MM.1S (cell line): Measurements from ENCODE around the gene ZNF362.
"Not testable (repeated sequence)": the region's sequence is repeated elsewhere in the genome, so short reads cannot be mapped to it uniquely, and the experiment has no call there.

Experiments
- DNase-seq: peaks from one replicate; pipeline ENCODE4 v3.0.0-alpha.2; 2015
- H2AFZ ChIP-seq: fragments of 300-600 bp; sonication (generic); 2 replicates; pipeline ENCODE4 v1.6.0; 2016; ENCODE audit warnings: antibody characterized with exemption, low read length
- H3F3A ChIP-seq: fragments of 300-600 bp; sonication (generic); 2 replicates; pipeline ENCODE4 v1.6.1; 2016; ENCODE audit warnings: mild to moderate bottlenecking, antibody characterized with exemption, low read length, moderate library complexity, mixed read lengths; ENCODE audit not compliant: insufficient read depth
- H3K27ac ChIP-seq: fragments of 300-600 bp; sonication (generic); 2 replicates; pipeline ENCODE4 v1.5.1; 2016; ENCODE audit warnings: mild to moderate bottlenecking, low read length
- H3K27me3 ChIP-seq: fragments of 300-600 bp; sonication (generic); replicated peaks from 2 replicates; pipeline ENCODE4 v1.6.0; 2016; ENCODE audit warnings: low read length; ENCODE audit not compliant: insufficient read depth
- H3K36me3 ChIP-seq: fragments of 300-600 bp; sonication (generic); replicated peaks from 2 replicates; pipeline ENCODE4 v1.6.1; 2016; ENCODE audit warnings: mild to moderate bottlenecking, low read length, mixed read lengths; ENCODE audit not compliant: insufficient read depth
- H3K4me1 ChIP-seq: fragments of 300-600 bp; sonication (generic); 2 replicates; pipeline ENCODE4 v1.6.1; 2016; ENCODE audit warnings: low read length, mixed read lengths
- H3K4me2 ChIP-seq: fragments of 300-600 bp; sonication (generic); 2 replicates; pipeline ENCODE4 v1.6.0; 2016; ENCODE audit warnings: low read depth, low read length
- H3K4me3 ChIP-seq: fragments of 300-600 bp; sonication (generic); 2 replicates; pipeline ENCODE4 v1.5.1; 2016; ENCODE audit warnings: low read length, mixed read lengths
- H3K79me2 ChIP-seq: fragments of 300-600 bp; sonication (generic); 2 replicates; pipeline ENCODE4 v1.6.1; 2016; ENCODE audit warnings: mixed run types, low read length, mixed read lengths
- H3K9ac ChIP-seq: fragments of 300-600 bp; sonication (generic); 2 replicates; pipeline ENCODE4 v1.6.1; 2016; ENCODE audit warnings: low read length, mixed read lengths
- H3K9me2 ChIP-seq: fragments of 300-600 bp; sonication (generic); replicated peaks from 2 replicates; pipeline ENCODE4 v1.6.1; 2016; ENCODE audit warnings: mild to moderate bottlenecking, low read length, mixed read lengths; ENCODE audit not compliant: insufficient read depth
- H3K9me3 ChIP-seq: fragments of 300-600 bp; sonication (generic); replicated peaks from 2 replicates; pipeline ENCODE4 v1.6.1; 2016; ENCODE audit warnings: mild to moderate bottlenecking, low read length, mixed read lengths; ENCODE audit not compliant: insufficient read depth
- H4K20me1 ChIP-seq: fragments of 300-600 bp; sonication (generic); 2 replicates; pipeline ENCODE4 v1.6.1; 2016; ENCODE audit warnings: mild to moderate bottlenecking, low read length, moderate library complexity, mixed read lengths; ENCODE audit not compliant: insufficient read depth
- CTCF ChIP-seq: fragments of 300-600 bp; sonication (generic); IDR thresholded peaks from 2 replicates; pipeline ENCODE4 v1.5.1; 2016; ENCODE audit warnings: antibody characterized with exemption, low read length, mixed read lengths
- EZH2 ChIP-seq: fragments of 300-600 bp; sonication (generic); optimal IDR thresholded peaks from 2 replicates; pipeline ENCODE3; 2017; ENCODE audit warnings: low read depth, mild to moderate bottlenecking, antibody characterized with exemption, low read length, mixed read lengths
- EZH2phosphoT487 ChIP-seq: fragments of 300-600 bp; sonication (generic); IDR thresholded peaks from 2 replicates; pipeline ENCODE4 v1.6.1; 2018; ENCODE audit warnings: antibody characterized with exemption, low read length

Gene ZNF362

GRCh38 chr1:33307494-33307864 lies 51.2 kb downstream of the ZNF362 start:
- Histone ChIP-seq H3K4me2 (no peak overlapping the region), H3K27me3 (no peaks in the 10 kb centered on the region), H3K9me3 (no peaks in the 10 kb centered on the region), H2AFZ (no peak overlapping the region), H3K9ac (no peak overlapping the region), H3K27ac (no peak overlapping the region), H3K79me2 (no peaks in the 10 kb centered on the region), H3K9me2 (no peaks in the 10 kb centered on the region), H3K4me3 (no peak overlapping the region), H4K20me1 (no peaks in the 10 kb centered on the region), H3K36me3 (no peaks in the 10 kb centered on the region), H3K4me1 (no peaks in the 10 kb centered on the region), H3F3A (no peaks in the 10 kb centered on the region)
- no peak for DNase-seq
- TF ChIP-seq EZH2, result no peak
- TF ChIP-seq CTCF, result no peak
- TF ChIP-seq EZH2phosphoT487, result no peak

- DNase-seq, H3K4me3 ChIP-seq, H2AFZ ChIP-seq, H3K9ac ChIP-seq, H3K9me2 ChIP-seq, H3K27me3 ChIP-seq, H3K79me2 ChIP-seq, H3F3A ChIP-seq, H3K4me2 ChIP-seq, H3K4me1 ChIP-seq, H3K36me3 ChIP-seq, H3K27ac ChIP-seq, H3K9me3 ChIP-seq, H4K20me1 ChIP-seq: not testable (repeated sequence)
Observed at GRCh38 chr1:33309351-33309750, 53.1 kb downstream of the ZNF362 start.

GRCh38 chr1:33310702-33311101 lies 54.4 kb downstream of the ZNF362 start:
- Histone ChIP-seq H3K27me3 (no peaks in the 10 kb centered on the region), H3K79me2 (no peaks in the 10 kb centered on the region), H3F3A (no peaks in the 10 kb centered on the region), H3K9ac (no peak overlapping the region), H3K9me3 (no peaks in the 10 kb centered on the region), H3K9me2 (no peaks in the 10 kb centered on the region), H3K27ac (no peak overlapping the region), H2AFZ (no peak overlapping the region), H3K4me1 (no peaks in the 10 kb centered on the region), H4K20me1 (no peaks in the 10 kb centered on the region), H3K4me3 (no peak overlapping the region), H3K4me2 (no peak overlapping the region), H3K36me3 (no peaks in the 10 kb centered on the region)
- TF ChIP-seq EZH2 (no peak), CTCF (no peak), EZH2phosphoT487 (no peak)
- DNase-seq, result no peak

- Histone ChIP-seq H3K9me2 (no peaks in the 10 kb centered on the region), H4K20me1 (no peaks in the 10 kb centered on the region), H3K9me3 (no peaks in the 10 kb centered on the region), H2AFZ (no peak overlapping the region), H3K9ac (no peak overlapping the region), H3K4me1 (no peaks in the 10 kb centered on the region), H3K27ac (no peak overlapping the region), H3F3A (no peaks in the 10 kb centered on the region), H3K79me2 (no peaks in the 10 kb centered on the region), H3K4me2 (no peak overlapping the region), H3K27me3 (no peaks in the 10 kb centered on the region), H3K4me3 (no peak overlapping the region), H3K36me3 (no peaks in the 10 kb centered on the region)
- no peak for DNase-seq
- TF ChIP-seq CTCF (no peak), EZH2phosphoT487 (no peak), EZH2 (no peak)
Observed at GRCh38 chr1:33311706-33312412, 55.6 kb downstream of the ZNF362 start.
